Fibroblast of pulmonary artery (primary cell): Measurements from ENCODE around the gene RPL22.

ENCODE experiments used
- DNase-seq: peaks from one replicate; pipeline ENCODE4 v3.0.0-alpha.2; 2010; ENCODE audit warnings: low read depth
- H3K4me3 ChIP-seq: replicated peaks from 2 replicates; pipeline ENCODE4 v1.5.1; 2011; ENCODE audit warnings: low read depth, mild to moderate bottlenecking, control low read depth, low read length, moderate library complexity
- TF ChIP-seq, protein P1 (sequence below): IDR thresholded peaks from 2 replicates; pipeline ENCODE4 v1.5.1; 2011; ENCODE audit warnings: mild to moderate bottlenecking, control low read depth, low read length, inconsistent platforms; ENCODE audit errors: missing control alignments

Gene RPL22

DNA sequence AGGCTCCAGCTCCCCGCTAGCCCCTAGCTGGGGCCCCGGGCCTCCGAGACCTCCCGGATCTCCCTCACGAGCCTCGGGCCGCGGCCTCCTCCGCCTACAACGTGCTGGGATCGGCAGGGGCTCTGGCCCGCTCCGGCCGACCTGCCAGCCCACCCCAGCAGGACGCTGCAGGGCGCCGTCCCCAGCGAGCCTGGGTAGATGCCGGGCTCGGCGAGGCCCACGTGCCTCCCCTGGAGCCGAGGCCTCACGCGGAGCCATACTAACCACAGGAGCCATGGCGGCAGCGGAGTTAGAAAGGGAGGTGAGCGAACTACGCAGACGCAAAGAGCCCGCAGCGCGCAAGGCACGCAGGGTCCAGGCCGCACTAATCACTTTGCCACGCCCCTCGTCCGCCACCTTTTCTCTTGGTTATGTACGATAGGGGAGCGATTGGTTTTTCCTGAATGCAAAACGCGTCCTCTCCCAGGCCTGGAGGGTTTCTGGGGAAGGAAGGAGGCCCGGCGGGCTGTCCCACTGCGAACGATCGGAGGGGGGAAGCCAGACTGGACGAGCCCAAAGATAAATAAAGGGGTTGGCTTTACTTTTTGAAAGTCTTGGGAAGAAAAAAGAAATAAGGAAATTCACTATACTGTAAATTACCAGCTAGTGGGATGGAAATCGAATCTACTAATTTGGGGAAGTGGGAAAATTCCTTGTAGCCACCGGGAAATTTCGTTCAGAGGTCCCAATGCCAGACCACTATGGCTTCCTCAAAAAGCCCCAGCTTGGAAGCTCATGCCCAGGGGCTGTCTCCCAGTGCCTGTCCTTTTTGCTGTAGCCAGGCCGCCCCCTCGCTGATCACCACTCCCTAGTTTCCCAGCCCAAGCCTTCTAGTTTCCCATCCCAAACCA is at the start of gene RPL22:
RPL22 (minus strand) TSS at position 298 of the 890 bp plus-strand sequence; CDS start at position 276, 22 bp downstream.
- peak; percentile 100 for DNase-seq
- H3K4me3 ChIP-seq, result peak within 1 kb of the TSS; percentile 99
- TF ChIP-seq, protein P1, sequence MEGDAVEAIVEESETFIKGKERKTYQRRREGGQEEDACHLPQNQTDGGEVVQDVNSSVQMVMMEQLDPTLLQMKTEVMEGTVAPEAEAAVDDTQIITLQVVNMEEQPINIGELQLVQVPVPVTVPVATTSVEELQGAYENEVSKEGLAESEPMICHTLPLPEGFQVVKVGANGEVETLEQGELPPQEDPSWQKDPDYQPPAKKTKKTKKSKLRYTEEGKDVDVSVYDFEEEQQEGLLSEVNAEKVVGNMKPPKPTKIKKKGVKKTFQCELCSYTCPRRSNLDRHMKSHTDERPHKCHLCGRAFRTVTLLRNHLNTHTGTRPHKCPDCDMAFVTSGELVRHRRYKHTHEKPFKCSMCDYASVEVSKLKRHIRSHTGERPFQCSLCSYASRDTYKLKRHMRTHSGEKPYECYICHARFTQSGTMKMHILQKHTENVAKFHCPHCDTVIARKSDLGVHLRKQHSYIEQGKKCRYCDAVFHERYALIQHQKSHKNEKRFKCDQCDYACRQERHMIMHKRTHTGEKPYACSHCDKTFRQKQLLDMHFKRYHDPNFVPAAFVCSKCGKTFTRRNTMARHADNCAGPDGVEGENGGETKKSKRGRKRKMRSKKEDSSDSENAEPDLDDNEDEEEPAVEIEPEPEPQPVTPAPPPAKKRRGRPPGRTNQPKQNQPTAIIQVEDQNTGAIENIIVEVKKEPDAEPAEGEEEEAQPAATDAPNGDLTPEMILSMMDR, result no peak

DNA sequence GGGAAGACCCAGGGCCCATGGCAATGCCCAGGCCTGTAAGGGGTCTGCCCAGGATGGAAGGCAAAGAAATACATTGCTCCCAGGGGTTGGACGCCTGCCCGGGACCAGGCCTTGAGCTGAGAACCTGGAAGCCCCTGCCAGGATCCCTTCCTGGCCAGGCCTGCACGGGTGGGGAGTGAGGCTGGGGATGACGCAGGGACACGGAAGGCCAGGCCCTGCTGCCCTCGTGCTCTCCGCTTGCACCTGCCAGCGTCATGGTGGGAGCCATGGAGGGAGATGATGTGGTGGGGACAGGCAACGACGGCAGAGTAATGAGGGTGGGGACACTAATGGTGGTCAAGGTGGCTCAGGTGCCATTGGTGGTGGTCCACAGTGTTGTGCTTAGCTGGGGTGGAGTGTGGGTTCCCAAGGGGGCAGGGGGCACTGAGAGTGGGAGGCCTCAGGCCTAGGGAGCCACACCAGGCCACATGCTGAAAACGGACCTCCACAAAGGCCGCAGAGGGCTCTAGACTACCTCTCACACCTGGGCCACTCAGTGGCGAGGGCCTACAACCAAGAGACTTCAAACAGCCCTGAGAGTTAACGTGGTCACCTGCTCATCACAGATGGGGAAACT is 48.9 kb upstream of the RPL22 start:
- DNase-seq, result no peak
- TF ChIP-seq, protein P1, result no peak
- no peak overlapping the region for H3K4me3 ChIP-seq

DNA sequence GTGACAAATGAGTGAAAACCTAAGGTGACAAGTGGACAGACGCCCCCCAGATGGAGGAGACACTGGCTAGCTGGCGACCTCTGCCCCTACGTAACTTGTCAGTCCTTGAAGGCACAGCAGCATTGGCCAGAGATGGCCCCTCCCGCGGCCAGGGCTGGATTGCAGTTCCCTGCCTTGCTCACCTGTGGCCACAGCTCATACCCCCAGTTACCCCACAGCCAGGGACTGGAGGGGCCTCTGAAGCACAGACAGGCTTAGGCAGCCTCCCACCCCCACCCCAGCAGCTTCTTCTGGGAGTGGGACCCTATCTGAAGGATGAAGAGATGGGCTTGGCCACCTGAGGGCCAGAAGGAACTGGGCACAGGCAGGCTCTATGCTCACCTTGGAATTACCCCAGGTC is 48.3 kb upstream of the RPL22 start:
- TF ChIP-seq, protein P1, result no peak
- DNase-seq, result no peak

DNA sequence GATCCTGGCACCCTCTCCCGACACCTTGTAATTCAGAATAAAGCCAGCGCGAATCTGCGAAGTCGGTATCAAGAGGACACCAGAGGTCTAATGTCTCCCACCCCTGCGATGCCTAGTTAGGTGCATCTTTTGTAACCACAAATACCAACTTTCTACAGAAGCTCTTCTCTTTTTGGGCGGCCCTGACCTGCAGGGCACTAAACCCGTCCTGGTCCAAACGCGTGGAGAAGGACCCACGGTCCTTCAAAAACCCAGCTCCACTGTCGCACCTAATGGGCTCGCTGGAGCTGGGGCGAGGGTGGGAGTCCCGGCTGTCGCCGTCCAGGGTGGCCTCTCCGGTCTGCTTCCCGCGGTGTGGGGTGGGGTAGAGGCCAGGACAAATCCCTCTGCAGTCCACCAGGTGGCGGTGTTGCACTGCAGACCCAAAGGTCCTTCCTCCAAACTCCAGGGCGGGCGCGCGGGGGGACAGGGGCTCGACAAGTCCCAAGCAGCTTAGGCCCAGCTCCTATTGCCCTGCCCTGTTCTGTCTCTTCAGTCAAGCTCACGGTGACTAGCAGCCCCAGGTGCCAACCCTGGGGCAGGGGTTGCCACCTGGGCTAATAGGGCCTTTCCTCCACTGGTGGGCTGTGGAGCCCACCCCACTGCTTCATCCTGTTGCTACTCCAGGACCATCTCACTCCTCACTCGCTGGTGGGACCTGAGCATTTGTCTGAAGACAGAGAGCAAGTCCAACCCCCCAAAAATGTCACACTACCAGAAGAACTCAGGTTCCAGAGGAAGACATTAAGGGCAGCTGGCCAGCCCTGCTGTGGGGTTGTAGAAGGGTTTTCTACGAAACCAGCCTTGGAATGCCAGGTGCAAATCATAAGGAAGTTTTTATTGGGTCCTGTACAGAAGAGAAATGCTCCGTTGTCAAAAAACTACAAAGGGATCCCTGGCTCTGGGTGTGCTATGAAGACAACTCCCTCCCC is 47.4 kb upstream of the RPL22 start:
- DNase-seq, result peak; percentile 79
- TF ChIP-seq, protein P1, result peak; percentile 77
- H3K4me3 ChIP-seq, result no peak overlapping the region

More for the DNA sequence above, 48.3 kb upstream of the RPL22 start:
- H3K4me3 ChIP-seq, result no peak overlapping the region

DNA sequence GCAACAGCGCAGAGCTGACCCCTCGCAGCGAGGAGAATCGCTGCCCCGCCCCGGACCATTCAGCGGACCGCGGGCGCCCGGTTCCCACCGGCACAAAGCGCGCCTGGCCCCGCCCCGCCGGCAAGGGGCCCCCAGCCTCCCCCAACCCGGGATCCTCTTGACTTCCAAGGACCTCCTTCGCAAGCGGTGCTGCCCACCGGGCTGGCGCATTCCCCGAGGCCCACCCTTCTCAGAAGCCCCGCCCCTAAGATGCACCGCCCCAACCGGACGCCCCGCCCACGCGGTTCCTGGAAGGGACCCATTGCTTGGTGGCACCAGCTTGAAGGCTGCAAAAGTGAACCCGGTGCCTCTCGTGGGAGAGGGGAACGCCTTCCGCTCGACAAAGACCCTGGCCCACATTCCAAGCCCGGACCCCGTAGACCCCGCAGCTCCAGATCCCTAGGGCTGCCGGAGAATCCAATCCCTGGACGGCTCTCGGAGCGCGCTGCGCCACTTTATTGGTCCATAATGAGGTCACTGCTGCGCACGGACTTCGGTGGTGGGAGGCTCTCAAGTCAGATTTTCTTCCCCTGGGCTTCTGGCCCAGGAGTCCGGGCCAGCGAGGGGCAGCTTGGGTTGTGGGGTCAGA is 46.6 kb upstream of the RPL22 start:
- TF ChIP-seq, protein P1, result no peak
- DNase-seq, result no peak
- no peak overlapping the region for H3K4me3 ChIP-seq
